Activated naive CD8-positive, alpha-beta T cell (primary cell): ENCODE measurements around the gene MMS19.

Experiments used
- H3K27ac Mint-ChIP-seq: one replicate; pipeline ENCODE4 v1.8.0; 2021; ENCODE audit warnings: mixed read lengths
- H3K27me3 Mint-ChIP-seq: one replicate; pipeline ENCODE4 v1.8.0; 2021; ENCODE audit warnings: mixed read lengths
- H3K36me3 Mint-ChIP-seq: one replicate; pipeline ENCODE4 v1.8.0; 2021; ENCODE audit warnings: mixed read lengths
- H3K4me1 Mint-ChIP-seq: one replicate; pipeline ENCODE4 v1.8.0; 2021; ENCODE audit warnings: low read depth, mixed read lengths
- H3K4me3 Mint-ChIP-seq: one replicate; pipeline ENCODE4 v1.8.0; 2021; ENCODE audit warnings: mild to moderate bottlenecking, mixed read lengths
- H3K9me3 Mint-ChIP-seq: one replicate; pipeline ENCODE4 v1.8.0; 2021; ENCODE audit warnings: low read depth, mixed read lengths

MMS19 gene, protein sequence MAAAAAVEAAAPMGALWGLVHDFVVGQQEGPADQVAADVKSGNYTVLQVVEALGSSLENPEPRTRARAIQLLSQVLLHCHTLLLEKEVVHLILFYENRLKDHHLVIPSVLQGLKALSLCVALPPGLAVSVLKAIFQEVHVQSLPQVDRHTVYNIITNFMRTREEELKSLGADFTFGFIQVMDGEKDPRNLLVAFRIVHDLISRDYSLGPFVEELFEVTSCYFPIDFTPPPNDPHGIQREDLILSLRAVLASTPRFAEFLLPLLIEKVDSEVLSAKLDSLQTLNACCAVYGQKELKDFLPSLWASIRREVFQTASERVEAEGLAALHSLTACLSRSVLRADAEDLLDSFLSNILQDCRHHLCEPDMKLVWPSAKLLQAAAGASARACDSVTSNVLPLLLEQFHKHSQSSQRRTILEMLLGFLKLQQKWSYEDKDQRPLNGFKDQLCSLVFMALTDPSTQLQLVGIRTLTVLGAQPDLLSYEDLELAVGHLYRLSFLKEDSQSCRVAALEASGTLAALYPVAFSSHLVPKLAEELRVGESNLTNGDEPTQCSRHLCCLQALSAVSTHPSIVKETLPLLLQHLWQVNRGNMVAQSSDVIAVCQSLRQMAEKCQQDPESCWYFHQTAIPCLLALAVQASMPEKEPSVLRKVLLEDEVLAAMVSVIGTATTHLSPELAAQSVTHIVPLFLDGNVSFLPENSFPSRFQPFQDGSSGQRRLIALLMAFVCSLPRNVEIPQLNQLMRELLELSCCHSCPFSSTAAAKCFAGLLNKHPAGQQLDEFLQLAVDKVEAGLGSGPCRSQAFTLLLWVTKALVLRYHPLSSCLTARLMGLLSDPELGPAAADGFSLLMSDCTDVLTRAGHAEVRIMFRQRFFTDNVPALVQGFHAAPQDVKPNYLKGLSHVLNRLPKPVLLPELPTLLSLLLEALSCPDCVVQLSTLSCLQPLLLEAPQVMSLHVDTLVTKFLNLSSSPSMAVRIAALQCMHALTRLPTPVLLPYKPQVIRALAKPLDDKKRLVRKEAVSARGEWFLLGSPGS

DNA sequence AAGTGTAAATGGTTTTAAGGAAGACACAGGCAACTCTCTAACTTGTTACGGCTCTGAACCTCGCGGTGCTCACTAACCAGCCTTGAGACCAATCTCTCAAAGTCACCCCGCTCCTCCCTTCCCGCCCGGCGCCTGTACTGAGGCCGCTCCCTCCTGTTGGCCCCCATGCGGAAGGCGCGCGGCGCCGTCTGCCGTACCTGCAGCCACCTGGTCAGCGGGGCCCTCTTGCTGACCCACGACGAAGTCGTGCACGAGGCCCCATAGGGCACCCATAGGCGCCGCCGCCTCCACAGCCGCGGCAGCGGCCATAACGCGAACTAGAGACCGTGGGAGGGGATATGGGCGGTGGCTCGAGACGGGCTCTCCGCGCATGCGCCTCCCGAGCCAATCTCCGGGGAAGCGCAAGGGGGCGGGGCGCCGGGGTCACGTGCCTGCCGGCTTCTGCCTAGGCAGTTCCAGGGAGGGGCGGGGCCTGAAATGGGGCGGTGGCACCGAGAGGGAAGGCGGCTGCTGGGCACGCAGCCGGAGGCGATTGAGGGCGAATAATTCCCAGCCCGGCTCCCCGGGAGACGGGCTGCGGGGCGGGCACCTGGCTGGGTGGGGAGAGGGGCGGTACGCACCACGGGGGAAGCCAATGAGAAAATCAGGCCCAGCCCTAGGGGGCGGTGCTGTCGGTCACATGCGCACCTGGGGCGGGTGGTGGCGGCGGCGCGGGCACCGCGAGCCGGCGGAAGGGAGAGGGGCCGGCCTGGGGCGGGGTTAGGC is at the start of gene MMS19:
TSS of gene MMS19 (minus strand) at position 347 of the 765 bp plus-strand sequence. CDS start at position 309, 38 bp downstream.
- peak within 1 kb of the TSS; percentile 98 for H3K27ac Mint-ChIP-seq
- H3K4me1 Mint-ChIP-seq: peaks cover 56% of the 10 kb centered on the region
- peak within 1 kb of the TSS; percentile 94 for H3K4me3 Mint-ChIP-seq
- peaks cover 13% of the 10 kb centered on the region for H3K27me3 Mint-ChIP-seq
- no peaks in the 10 kb centered on the region for H3K36me3 Mint-ChIP-seq
- no peaks in the 10 kb centered on the region for H3K9me3 Mint-ChIP-seq

DNA sequence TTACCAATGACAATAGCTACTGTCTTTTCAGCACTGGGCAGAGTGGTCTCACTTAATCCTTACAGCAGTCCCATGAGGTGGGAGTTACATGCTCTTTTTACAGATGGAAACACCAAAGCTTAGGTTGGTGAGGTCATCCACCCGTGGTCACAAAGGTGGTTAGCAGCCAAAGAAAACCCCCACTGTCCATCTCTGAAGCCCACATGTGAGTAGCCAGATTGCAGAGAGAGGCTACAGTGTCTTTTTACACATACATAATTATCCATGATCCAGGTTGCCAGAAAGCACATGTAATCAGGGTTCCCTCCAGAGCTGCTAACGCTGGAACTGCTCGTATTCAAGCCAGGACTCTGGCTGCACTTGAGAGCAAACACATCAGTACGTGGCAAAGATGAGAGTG is 49.7 kb upstream of the MMS19 start:
- H3K4me1 Mint-ChIP-seq: peaks cover 8% of the 10 kb centered on the region
- H3K27me3 Mint-ChIP-seq: no peaks in the 10 kb centered on the region
- H3K9me3 Mint-ChIP-seq: no peaks in the 10 kb centered on the region
- no peak overlapping the region for H3K4me3 Mint-ChIP-seq
- no peak overlapping the region for H3K27ac Mint-ChIP-seq
- no peaks in the 10 kb centered on the region for H3K36me3 Mint-ChIP-seq

DNA sequence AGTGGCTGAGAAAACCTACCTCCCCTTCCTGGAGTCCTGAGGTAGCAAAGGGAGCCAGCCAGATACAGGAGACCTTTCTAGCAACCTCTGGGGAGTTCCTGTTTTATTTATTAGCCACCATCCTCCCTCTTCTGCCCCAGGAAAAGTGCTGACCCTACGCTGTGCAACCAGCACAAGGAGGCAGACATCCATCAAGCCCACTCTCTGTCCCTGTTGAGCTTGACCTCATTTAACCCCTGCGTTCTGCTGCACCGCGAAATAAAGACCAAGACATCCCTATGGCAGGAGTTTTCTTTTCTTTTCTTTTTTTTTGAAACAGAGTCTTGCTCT is 49.0 kb upstream of the MMS19 start:
- H3K27ac Mint-ChIP-seq: no peak overlapping the region
- peaks cover 15% of the 10 kb centered on the region for H3K4me1 Mint-ChIP-seq
- H3K4me3 Mint-ChIP-seq: no peak overlapping the region
- no peaks in the 10 kb centered on the region for H3K9me3 Mint-ChIP-seq
- no peaks in the 10 kb centered on the region for H3K36me3 Mint-ChIP-seq
- H3K27me3 Mint-ChIP-seq: no peaks in the 10 kb centered on the region

DNA sequence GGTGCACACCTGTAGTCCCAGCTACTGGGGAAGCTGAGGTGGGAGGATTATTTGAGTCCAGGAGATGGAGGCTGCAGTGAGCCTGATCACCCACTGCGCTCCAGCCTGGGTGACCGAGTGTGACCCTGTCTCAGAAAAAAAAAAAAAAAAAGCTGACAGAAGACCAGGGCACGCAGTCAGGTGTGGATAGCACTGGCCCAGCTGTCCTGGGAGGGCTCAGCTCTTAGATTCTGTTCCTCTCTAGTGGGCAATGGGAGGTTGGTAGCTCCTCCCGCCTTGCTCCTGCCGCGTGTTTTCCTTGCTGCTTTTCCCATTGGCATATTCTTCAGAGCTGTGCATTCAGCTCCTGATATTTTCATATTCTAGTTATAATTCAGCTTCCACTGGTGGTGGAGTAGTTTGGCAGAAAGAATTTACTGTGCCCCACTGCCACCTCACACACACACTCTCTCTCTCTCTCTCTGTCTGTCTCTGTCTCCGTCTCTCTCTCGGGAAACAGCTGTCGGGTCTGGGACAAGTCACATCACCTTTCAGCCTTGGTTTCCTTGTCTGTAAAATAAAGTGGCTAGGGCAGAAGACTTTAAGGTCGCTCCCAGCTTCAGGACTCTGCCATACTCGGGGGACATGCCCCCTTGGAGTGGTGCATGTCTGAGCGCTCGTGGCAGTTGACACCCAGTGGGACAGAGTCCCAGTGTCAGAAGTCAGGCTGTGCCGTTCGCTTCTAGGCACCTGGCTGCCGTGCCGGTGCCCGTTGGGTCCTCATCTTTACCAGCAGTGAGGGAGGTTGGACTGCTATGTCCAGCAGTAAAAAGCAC is 48.4 kb upstream of the MMS19 start:
- Mint-ChIP-seq H3K27ac (no peak overlapping the region), H3K27me3 (no peaks in the 10 kb centered on the region), H3K36me3 (no peaks in the 10 kb centered on the region), H3K9me3 (no peaks in the 10 kb centered on the region), H3K4me1 (peaks cover 20% of the 10 kb centered on the region), H3K4me3 (no peak overlapping the region)

DNA sequence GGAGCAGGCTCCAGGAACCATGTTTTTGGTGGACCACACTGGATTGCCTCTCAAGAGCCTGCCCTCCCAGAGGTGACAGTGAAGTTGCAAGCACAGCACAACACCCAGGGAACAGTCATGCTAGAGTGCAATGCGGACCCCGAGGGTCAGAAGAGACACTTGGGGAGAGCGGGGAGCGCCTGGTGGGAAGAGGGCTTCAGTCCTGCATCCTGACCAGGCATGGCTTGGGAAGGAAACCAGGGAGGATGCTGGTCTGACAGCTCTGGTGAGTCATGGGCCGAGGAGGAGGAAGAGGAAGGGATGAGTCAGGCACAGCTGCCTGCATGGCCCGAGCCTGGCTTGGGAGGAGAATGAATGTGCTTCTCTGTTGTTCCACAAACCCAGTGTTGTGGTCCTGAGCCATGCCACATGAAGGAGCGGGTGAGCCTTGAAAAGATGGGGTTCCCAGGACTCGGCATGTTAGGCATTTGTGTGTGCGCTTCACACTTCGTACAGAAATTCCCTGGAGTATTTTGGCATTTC is 44.9 kb upstream of the MMS19 start:
- H3K27ac Mint-ChIP-seq: peak overlapping the region; percentile 86
- H3K4me1 Mint-ChIP-seq: peaks cover 23% of the 10 kb centered on the region
- no peaks in the 10 kb centered on the region for H3K36me3 Mint-ChIP-seq
- peak overlapping the region; percentile 63 for H3K4me3 Mint-ChIP-seq
- H3K9me3 Mint-ChIP-seq: no peaks in the 10 kb centered on the region
- no peaks in the 10 kb centered on the region for H3K27me3 Mint-ChIP-seq

DNA sequence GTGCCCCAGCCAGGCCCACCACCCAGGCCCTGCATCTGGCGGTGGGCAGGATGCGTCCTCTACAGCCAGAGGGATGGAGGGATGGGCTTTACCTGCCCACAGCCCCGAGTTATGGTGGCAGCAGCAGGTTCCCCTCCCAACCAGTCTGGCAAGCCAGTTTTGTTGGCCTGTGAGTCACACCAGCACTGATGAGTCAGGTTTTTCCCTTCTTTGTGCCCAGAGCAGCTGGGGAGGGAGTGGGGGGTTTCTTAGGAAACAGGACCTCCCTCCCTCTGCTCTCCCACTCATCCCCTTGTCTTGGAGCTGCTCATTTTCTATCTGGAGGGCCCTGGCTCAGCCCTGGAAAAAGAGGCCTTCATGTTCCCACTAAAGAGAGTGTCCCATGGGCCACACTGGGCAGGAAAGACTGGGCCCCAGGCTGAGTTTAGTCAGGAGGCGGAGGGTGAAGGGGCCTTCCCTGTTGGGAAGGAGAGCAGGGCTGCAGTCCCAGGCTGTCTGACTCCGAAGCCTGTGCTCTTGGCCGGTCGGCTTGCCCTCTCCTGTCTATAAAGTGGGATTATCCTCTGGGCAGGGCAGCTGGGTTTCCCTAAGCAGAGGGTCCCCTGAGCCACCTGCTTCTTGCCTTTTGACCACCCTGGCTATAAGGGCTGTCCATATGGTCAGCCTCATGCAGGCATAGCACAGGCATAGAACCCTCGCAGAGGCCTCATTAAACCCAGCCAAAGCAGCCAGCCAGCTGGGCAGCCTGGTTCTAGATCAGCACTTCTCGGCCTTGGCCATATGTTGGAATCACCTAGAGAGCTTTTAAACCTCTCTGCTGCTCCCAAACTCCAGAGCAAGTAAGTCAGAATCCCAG is 44.2 kb upstream of the MMS19 start:
- H3K4me3 Mint-ChIP-seq: peak overlapping the region; percentile 63
- no peaks in the 10 kb centered on the region for H3K9me3 Mint-ChIP-seq
- no peaks in the 10 kb centered on the region for H3K27me3 Mint-ChIP-seq
- peak overlapping the region; percentile 86 for H3K27ac Mint-ChIP-seq
- H3K36me3 Mint-ChIP-seq: no peaks in the 10 kb centered on the region
- H3K4me1 Mint-ChIP-seq: peaks cover 23% of the 10 kb centered on the region

DNA sequence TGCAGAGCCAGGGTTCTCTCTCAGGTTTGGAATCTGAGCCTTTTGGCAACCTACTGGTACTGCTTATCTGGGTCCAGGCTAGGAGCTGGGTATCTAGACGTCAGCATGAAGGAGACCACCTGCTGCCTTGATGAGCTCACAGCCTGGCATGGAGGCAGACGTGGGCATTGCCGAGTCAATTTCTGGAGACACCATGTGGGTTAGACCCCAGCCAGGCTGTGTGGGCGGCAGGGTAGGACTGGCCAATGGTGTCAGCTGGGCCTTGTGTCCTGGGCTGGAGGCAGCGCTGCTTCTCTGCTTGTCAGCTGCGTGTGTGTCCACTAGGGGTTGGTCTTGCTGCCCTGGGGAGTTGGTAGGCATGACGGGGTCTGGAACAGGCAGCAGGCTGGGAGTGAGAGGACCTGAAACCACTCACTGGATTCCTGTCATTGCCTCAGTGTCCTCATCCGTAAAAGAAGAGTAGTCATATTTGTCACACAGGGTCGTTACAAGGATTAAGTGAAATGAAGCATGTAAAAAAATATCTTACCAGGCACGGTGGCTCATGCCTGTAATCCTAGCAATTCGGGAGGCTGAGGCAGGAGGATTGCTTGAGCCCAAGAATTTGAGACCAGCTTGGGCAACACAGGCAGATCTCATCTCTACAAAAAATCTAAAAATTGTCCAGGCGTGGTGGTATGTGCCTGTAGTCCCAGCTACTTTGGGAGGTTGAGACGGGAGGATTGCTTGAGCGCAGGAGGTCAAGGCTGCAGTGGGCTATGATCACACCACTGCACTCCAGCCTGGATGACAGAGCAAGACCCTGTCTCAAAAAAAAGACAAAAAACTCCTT is 42.7 kb upstream of the MMS19 start:
- no peaks in the 10 kb centered on the region for H3K27me3 Mint-ChIP-seq
- H3K4me3 Mint-ChIP-seq: no peak overlapping the region
- peaks cover 23% of the 10 kb centered on the region for H3K4me1 Mint-ChIP-seq
- no peaks in the 10 kb centered on the region for H3K9me3 Mint-ChIP-seq
- H3K27ac Mint-ChIP-seq: no peak overlapping the region
- H3K36me3 Mint-ChIP-seq: no peaks in the 10 kb centered on the region

DNA sequence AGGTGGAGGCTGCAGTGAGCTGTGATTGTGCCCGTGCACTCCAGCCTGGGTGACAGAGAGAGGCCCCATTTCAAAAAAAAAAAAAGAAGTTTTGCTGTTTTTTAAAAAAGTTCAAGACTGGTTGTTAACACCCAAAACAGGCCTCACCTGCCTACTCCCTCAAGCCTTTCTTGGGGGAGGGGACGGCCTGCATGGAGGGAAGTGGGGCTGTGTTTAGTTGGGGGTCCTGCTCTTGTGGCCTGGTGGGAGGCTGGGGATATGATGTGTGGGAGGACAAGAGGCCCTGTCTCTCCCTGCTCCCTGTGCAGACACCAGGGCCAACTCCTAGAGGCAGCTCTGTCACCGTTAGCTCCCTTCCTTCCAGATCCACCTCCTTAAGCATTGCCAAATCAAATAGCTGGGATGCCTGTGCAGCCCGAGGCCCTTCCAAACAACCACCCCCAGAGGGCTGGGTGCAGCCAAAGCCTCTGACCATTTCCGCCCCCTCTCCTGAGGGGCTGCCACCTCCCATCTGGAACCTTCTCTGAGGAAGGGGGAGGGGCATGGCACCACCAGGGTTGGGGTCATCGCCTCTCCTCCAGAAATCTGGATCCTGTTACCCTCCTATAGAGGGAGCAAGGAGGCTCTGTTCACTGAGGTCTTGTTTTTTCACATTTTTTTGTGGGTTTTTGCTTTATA is 41.4 kb upstream of the MMS19 start:
- Mint-ChIP-seq H3K9me3 (no peaks in the 10 kb centered on the region), H3K36me3 (no peaks in the 10 kb centered on the region), H3K4me1 (peaks cover 23% of the 10 kb centered on the region), H3K4me3 (no peak overlapping the region), H3K27me3 (no peaks in the 10 kb centered on the region), H3K27ac (no peak overlapping the region)

DNA sequence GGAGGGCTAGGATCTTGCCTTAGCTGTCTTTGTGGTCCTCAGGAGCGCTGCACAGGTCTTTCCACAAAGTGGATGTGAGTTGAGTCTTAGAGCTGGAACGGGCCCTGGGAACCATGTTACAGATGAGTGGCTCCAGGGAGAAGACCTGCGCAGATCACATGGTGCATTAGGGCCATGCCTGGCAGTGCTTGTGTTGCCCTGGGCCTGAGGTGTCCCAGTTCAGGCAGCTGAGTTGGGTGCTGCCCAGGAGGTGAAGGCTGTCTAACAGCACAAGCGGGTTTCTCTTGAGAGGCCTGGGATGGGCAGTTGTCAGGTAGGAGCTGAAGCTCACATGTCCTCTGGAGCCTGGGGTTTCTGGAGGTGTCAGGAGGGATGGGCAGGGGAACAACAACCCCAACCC is 40.6 kb upstream of the MMS19 start:
- H3K27me3 Mint-ChIP-seq: no peaks in the 10 kb centered on the region
- no peak overlapping the region for H3K4me3 Mint-ChIP-seq
- H3K36me3 Mint-ChIP-seq: no peaks in the 10 kb centered on the region
- H3K27ac Mint-ChIP-seq: no peak overlapping the region
- H3K9me3 Mint-ChIP-seq: no peaks in the 10 kb centered on the region
- peaks cover 23% of the 10 kb centered on the region for H3K4me1 Mint-ChIP-seq

DNA sequence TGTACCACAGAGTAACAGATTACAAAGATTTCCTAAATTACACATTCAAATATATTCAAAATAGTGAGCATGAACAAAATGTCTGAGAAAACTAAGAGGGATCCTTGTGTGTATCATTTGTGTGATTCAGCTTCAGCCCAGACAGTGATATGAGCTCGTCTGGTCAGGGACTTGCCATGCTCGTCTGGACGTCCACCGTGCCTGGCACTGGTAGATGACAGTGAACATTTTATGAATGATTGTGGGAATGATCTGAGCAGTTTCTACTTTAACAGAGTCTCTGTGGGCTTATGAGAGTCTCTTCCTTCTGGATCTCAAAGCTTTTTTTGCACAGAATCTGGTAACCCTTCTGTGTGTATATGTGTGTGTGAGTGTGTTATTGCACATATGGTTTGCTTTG is 40.2 kb upstream of the MMS19 start:
- Mint-ChIP-seq H3K27me3 (no peaks in the 10 kb centered on the region), H3K9me3 (no peaks in the 10 kb centered on the region), H3K36me3 (no peaks in the 10 kb centered on the region), H3K4me1 (peaks cover 19% of the 10 kb centered on the region), H3K4me3 (no peak overlapping the region), H3K27ac (no peak overlapping the region)

DNA sequence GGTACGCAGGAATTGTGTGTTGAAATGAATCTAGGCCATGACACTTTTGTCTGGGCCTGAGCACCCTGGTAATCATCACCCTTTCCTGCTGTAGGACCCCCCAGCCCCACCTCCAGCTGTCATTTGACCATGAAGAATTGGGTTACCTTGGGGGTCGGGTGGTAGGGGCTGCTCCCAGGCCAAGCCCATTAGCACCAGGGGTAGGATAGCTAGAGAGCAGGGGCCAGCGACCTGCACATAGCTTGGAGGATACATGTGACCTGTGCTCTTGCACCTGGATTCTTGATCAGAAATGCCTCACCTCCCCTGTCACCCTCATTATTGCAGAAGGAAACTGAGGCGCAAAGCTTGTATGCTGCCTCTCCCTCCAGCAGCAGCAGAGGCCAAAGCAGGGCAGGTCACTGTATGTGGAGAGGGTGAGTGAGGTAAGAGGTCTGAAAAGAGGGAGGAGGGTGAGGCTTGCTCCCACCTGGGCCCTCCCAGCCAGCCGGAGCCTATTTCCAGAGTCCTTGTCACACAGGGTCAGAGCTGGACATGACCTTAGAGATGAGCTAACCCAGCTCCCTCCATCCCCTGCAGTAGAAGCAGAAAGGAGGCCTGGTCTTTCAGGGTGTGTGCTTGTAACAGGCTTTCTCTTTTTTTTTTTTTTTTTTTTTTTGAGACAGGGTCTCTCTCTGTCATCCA is 39.1 kb upstream of the MMS19 start:
- no peaks in the 10 kb centered on the region for H3K27me3 Mint-ChIP-seq
- no peak overlapping the region for H3K4me3 Mint-ChIP-seq
- H3K4me1 Mint-ChIP-seq: peaks cover 8% of the 10 kb centered on the region
- no peaks in the 10 kb centered on the region for H3K36me3 Mint-ChIP-seq
- H3K27ac Mint-ChIP-seq: no peak overlapping the region
- H3K9me3 Mint-ChIP-seq: no peaks in the 10 kb centered on the region
